Hepatocyte (in vitro differentiated cells): ENCODE data around the gene OGG1.

Experiments
- EZH2 ChIP-seq: fragments of 200-600 bp; sonication (generic); IDR thresholded peaks from 2 replicates; pipeline ENCODE4 v1.6.1; 2016; ENCODE audit warnings: antibody characterized with exemption, mild to moderate bottlenecking, borderline replicate concordance
- EZH2phosphoT487 ChIP-seq: fragments of 200-600 bp; sonication (generic); IDR thresholded peaks from one replicate; pipeline ENCODE4 v1.6.1; 2018; ENCODE audit warnings: antibody characterized with exemption, mild to moderate bottlenecking, low read depth, moderate library complexity; ENCODE audit not compliant: unreplicated experiment, severe bottlenecking
- TF ChIP-seq, protein P1 (sequence below): fragments of 200-600 bp; sonication (generic); IDR thresholded peaks from 2 replicates; pipeline ENCODE4 v1.5.1; 2016; ENCODE audit warnings: antibody characterized with exemption, mild to moderate bottlenecking; ENCODE audit not compliant: poor library complexity

DNA sequence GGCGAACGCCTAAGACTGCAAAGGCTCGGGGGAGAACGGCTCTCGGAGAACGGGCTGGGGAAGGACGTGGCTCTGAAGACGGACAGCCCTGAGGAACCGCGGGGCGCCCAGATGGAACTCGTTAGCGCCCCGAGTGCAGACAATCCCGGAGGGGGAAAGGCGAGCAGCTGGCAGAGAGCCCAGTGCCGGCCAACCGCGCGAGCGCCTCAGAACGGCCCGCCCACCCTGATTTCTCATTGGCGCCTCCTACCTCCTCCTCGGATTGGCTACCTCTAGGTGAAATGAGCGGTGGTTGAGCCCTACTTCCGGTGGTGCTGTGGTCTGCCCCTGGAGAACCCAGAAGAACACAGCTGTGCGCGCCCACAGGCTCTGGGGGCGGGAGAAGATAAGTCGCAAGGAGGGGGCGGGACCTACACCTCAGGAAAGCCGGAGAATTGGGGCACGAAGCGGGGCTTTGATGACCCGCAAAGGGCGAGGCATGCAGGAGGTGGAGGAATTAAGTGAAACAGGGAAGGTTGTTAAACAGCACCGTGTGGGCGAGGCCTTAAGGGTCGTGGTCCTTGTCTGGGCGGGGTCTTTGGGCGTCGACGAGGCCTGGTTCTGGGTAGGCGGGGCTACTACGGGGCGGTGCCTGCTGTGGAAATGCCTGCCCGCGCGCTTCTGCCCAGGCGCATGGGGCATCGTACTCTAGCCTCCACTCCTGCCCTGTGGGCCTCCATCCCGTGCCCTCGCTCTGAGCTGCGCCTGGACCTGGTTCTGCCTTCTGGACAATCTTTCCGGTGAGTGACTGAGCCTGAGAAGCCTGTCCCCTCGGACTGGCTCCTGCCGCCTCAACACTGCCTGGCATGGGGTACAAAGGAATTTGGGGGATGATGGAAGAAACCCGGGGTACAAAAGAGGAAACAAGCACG lies at the start of gene OGG1:
- TF ChIP-seq EZH2 (no peak), EZH2phosphoT487 (no peak)
- TF ChIP-seq, protein P1, sequence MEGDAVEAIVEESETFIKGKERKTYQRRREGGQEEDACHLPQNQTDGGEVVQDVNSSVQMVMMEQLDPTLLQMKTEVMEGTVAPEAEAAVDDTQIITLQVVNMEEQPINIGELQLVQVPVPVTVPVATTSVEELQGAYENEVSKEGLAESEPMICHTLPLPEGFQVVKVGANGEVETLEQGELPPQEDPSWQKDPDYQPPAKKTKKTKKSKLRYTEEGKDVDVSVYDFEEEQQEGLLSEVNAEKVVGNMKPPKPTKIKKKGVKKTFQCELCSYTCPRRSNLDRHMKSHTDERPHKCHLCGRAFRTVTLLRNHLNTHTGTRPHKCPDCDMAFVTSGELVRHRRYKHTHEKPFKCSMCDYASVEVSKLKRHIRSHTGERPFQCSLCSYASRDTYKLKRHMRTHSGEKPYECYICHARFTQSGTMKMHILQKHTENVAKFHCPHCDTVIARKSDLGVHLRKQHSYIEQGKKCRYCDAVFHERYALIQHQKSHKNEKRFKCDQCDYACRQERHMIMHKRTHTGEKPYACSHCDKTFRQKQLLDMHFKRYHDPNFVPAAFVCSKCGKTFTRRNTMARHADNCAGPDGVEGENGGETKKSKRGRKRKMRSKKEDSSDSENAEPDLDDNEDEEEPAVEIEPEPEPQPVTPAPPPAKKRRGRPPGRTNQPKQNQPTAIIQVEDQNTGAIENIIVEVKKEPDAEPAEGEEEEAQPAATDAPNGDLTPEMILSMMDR: no peak
